Fibroblast of the aortic adventitia (primary cell): ENCODE measurements around the gene ANKZF1. TPM values are rescaled to one million over a fixed set of nuclear protein-coding genes. Genes with fewer than 3 reads are reported as not detected.
"Not testable (repeated sequence)": the region's sequence is repeated elsewhere in the genome, so short reads cannot be mapped to it uniquely, and the experiment has no call there.

Experiments
- DNase-seq: peaks from one replicate; pipeline ENCODE4 v3.0.0-alpha.2; 2010; ENCODE audit warnings: low read depth
- H3K4me3 ChIP-seq: 2 replicates; pipeline ENCODE4 v1.5.1; 2011; ENCODE audit warnings: low read depth, mild to moderate bottlenecking, control low read depth, low read length, moderate library complexity
- total RNA-seq: library from RNA; depleted of rRNA; stranded (reverse); fragments of >200 nt; gene quantifications from 2 replicates; pipeline ENCODE4 v1.2.3, GENCODE V29; 2012; ENCODE audit warnings: low replicate concordance
- TF ChIP-seq, protein P1 (sequence below): IDR thresholded peaks from 2 replicates; pipeline ENCODE4 v1.5.1; 2011; ENCODE audit warnings: mild to moderate bottlenecking, low read length, control low read depth, inconsistent platforms; ENCODE audit not compliant: insufficient read depth

ANKZF1 gene
- total RNA-seq, 1 donor, result 23.7 TPM

DNA sequence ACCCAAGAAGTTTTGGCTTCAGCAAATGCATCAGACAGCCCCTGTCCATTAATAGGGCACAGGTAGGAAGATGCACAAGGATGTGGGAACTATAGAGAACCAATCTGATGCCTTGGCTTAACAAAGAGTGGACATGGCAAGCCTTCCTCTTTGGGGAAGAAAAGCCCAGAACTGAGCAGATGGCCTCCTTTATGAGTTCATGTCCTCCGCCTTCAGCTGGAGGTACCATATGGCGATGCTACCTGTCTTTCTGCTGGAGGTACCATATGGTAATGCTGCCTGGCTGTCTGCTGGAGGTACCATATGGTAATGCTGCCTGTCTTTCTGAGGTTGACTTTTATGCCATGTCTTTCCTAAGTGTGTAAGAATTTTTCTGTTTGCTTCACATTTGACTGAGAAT, 45.5 kb upstream of the ANKZF1 start:
- no peak for DNase-seq
- TF ChIP-seq, protein P1, sequence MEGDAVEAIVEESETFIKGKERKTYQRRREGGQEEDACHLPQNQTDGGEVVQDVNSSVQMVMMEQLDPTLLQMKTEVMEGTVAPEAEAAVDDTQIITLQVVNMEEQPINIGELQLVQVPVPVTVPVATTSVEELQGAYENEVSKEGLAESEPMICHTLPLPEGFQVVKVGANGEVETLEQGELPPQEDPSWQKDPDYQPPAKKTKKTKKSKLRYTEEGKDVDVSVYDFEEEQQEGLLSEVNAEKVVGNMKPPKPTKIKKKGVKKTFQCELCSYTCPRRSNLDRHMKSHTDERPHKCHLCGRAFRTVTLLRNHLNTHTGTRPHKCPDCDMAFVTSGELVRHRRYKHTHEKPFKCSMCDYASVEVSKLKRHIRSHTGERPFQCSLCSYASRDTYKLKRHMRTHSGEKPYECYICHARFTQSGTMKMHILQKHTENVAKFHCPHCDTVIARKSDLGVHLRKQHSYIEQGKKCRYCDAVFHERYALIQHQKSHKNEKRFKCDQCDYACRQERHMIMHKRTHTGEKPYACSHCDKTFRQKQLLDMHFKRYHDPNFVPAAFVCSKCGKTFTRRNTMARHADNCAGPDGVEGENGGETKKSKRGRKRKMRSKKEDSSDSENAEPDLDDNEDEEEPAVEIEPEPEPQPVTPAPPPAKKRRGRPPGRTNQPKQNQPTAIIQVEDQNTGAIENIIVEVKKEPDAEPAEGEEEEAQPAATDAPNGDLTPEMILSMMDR, result no peak
- H3K4me3 ChIP-seq, result no peak overlapping the region

DNA sequence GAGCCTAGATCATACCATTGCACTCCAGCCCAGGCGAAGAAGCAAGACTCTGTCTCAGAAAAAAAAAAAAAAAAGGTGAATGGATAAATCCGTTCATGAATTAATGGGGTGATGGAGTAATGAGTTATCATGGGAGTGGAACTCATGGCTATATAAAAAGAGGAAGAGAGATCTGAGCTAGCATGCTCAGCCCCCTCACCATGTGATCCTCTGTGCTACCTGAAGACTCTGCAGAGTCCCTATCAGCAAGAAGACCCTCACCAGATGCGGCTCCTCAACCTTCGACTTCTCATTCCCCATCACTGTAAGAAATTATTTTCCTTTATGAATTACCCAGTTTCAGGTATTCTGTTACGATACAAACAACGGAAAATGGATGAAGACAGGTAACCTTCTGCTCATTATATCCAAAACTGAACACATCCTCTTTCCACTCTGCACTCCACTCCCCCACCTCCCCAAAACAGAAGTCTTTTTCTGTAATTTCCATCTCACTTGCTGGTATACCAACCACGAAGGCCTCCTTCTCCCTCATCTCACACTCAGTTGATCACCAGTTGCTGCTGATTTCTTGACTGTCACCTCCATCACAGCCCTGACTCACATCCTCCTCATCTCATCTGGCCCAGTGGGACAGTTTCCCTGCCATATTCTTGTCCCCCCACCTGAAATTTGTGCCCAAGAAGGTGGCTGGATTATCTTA, 42.7 kb upstream of the ANKZF1 start:
- TF ChIP-seq, protein P1, result no peak
- no peak for DNase-seq

DNA sequence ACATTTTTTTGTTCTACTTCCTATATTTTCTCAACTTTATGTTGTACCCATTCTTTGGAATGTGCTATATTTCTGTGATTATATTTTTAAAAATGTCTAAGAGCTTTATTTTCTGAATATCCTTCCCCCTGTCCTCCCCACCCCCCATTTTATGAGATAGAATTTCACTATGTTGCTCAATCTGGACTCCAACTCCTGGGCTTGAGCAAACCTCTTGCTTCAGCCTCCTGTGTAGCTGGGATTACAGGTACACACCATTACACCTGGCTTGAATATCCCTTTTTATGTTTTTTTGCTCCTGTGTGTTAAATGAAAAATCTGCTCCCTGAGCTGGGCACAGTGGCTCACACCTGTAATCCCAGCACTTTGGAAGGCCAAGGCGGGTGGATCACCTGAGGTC, 32.2 kb upstream of the ANKZF1 start:
- TF ChIP-seq, protein P1, result no peak
- no peak for DNase-seq
- H3K4me3 ChIP-seq, result no peak overlapping the region

More for the DNA sequence above, 42.7 kb upstream of the ANKZF1 start:
- H3K4me3 ChIP-seq, result no peak overlapping the region

DNA sequence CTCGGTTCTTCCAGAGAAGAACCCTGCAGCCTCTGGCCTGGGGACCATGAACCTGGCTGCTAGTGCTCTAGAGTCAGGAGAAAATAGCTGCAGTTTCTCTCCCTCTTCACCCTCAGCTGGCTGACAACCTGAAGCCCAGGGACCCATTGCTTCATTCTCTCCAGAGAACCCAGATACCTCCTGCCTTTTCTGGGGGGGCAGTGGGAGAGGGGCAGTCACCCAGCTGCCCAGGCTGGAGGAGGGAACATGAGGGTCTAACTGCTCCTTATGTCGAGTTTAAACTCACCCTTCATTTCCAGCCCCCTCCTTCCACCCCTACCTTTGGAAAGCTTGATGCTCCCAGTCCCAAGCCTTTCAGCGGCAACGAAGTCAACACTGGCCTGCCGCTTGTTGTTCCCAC, 30.6 kb upstream of the ANKZF1 start:
- DNase-seq, result no peak
- TF ChIP-seq, protein P1, result no peak
- H3K4me3 ChIP-seq, result no peak overlapping the region

DNA sequence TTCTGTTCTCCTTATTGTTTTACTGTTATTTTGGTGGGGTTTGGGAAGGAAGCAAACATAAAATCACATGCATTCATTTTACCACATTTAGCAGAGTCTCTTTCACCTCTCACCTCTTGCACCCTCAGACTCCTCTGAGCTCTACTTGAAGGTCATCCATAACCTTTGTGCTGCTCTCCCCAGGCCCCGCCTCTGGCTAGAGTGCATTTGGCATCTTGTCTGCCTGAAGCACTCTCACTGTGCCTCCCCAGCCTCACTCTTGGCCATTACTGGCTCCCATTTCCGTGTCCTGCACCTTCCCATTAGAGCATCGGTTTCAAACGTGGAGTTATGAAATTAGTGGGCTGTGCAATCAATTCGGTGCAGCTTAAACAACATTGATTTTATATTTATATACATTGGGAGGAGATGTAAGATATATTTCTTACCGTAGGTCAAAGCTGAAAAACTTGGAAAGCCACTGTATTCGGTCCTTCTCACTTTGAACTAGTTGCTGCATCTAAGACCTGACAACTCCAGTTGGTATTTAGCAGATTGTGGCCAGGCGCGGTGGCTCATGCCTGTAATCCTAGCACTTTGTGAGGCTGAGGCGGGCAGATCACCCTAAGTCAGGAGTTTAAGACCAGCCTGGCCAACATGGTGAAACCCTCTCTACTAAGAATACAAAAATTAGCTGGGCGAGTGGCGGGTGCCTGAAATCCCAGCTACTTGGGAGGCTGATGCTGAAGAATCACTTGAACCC, 30.0 kb upstream of the ANKZF1 start:
- H3K4me3 ChIP-seq, result no peak overlapping the region
- no peak for DNase-seq
- TF ChIP-seq, protein P1, result no peak

DNA sequence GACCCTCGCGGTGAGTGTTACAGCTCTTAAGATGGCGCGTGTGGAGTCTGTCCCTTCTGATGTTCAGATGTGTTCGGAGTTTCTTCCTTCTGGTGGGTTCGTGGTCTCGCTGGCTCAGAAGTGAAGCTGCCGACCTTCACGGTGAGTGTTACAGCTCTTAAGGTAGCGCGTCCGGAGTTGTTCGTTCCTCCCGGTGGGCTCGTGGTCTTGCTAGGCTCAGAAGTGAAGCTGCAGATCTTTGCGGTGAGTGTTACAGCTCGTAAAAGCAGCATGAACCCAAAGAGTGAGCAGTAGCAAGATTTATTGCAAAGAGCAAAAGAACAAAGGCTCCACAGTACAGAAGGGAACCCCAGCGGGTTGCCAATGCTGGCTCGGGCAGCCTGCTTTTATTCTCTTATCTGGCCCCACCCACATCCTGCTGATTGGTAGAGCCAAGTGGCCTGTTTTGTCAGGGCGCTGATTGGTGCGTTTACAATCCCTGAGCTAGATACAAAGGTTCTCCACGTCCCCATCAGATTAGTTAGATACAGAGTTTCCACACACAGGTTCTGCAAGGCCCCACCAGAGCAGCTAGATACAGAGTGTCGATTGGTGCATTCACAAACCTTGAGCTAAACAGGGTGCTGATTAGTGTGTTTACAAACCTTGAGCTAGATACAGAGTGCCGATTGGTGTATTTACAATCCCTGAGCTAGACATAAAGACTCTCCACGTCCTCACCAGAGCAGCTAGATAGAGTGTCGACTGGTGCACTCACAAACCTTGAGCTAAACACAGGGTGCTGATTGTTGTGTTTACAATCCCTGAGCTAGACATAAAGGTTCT, 28.9 kb upstream of the ANKZF1 start:
- not testable (repeated sequence) for H3K4me3 ChIP-seq, DNase-seq

DNA sequence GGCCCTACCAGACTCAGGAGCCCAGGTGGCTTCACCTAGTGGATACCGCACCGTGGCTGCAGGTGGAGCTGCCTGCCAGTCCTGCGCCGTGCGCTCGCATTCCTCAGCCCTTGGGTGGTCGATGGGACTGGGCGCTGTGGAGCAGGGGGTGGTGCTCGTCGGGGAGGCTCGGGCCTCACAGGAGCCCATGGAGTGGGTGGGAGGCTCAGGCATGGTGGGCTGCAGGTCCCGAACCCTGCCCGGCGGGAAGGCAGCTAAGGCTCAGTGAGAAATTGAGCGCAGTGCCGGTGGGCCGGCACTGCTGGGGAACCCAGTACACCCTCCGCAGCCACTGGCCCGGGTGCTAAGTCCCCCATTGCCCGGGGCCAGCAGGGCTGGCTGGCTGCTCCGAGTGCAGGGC, 28.3 kb upstream of the ANKZF1 start:
- not testable (repeated sequence) for DNase-seq, H3K4me3 ChIP-seq
